MG63 (cell line): ENCODE measurements around the gene LRIG2. TPM values are rescaled to one million over a fixed set of nuclear protein-coding genes. Genes with fewer than 3 reads are reported as not detected.
"Not testable (repeated sequence)": the region's sequence is repeated elsewhere in the genome, so short reads cannot be mapped to it uniquely, and the experiment has no call there.

Experiments used
- DNase-seq: peaks from one replicate; pipeline ENCODE4 v3.0.0-alpha.2; 2020
- H3K27me3 ChIP-seq: fragments of 250-450 bp; sonication (Bioruptor Pico); 2 replicates; pipeline ENCODE4 v1.5.1; 2020; ENCODE audit warnings: mild to moderate bottlenecking, moderate library complexity
- H3K36me3 ChIP-seq: fragments of 250-450 bp; sonication (Bioruptor Pico); 2 replicates; pipeline ENCODE4 v1.5.1; 2020; ENCODE audit warnings: mild to moderate bottlenecking, moderate library complexity
- H3K4me3 ChIP-seq: fragments of 250-450 bp; sonication (Bioruptor Pico); 2 replicates; pipeline ENCODE4 v1.5.1; 2020; ENCODE audit warnings: mild to moderate bottlenecking, moderate library complexity
- H3K9me3 ChIP-seq: fragments of 250-450 bp; sonication (Bioruptor Pico); 2 replicates; pipeline ENCODE4 v1.5.1; 2020; ENCODE audit warnings: mild to moderate bottlenecking, moderate library complexity
- total RNA-seq: library from RNA; depleted of rRNA; stranded (reverse); fragments of >200 nt; shearing (Covaris generic); gene quantifications from 2 replicates; pipeline ENCODE4 v1.2.3, GENCODE V29; 2014; ENCODE audit warnings: low replicate concordance; rRNA removed

Gene LRIG2, protein sequence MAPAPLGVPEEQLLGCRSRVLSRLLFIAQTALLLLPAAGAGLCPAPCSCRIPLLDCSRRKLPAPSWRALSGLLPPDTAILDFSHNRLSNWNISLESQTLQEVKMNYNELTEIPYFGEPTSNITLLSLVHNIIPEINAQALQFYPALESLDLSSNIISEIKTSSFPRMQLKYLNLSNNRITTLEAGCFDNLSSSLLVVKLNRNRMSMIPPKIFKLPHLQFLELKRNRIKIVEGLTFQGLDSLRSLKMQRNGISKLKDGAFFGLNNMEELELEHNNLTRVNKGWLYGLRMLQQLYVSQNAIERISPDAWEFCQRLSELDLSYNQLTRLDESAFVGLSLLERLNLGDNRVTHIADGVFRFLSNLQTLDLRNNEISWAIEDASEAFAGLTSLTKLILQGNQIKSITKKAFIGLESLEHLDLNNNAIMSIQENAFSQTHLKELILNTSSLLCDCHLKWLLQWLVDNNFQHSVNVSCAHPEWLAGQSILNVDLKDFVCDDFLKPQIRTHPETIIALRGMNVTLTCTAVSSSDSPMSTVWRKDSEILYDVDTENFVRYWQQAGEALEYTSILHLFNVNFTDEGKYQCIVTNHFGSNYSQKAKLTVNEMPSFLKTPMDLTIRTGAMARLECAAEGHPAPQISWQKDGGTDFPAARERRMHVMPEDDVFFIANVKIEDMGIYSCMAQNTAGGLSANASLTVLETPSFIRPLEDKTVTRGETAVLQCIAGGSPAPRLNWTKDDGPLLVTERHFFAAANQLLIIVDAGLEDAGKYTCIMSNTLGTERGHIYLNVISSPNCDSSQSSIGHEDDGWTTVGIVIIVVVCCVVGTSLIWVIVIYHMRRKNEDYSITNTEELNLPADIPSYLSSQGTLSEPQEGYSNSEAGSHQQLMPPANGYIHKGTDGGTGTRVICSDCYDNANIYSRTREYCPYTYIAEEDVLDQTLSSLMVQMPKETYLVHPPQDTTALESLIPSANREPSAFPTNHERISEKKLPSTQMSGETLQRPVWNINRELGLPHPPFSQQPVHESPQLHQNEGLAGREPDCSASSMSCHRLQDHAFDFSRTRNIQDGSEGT
- 4.0 and 4.5 TPM in 2 replicates for total RNA-seq

DNA sequence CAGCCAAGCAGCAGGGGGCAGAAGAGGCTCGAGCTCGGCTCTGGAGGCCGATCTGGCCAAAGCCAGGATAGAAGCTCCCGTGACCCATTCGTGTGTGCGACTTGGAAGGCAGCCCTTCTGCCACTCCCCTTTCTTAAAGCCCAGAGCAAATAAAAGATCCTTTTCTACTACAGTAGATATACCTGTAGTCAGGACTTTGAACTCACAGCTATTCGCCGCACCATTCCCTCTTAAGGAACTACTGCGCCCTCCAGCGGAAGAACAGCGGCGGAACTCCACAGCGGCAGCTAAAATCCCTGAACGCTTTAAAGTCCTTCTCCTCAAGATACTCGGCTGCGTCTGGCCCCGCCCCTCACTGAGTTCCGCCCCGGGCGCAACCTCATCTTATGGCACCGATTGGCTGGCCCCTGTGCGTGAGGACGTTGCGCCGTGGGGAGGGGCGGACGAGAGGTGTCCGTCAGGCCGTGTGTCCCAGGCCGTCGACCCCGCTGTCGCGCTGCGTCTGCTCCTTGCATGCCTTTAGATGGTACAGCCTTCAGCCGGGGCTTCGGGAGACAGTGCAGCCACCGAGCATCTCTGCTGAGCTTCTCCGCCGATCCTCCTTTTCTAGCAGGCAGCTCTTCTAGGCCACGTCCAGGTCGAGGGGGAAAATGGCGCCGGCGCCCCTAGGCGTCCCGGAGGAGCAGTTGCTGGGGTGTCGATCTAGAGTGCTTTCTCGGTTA lies at the start of gene LRIG2:
Gene LRIG2, plus strand, starts transcription at position 442 of the 722 bp plus-strand sequence. Its CDS starts 209 bp downstream, at position 651.
- DNase-seq = peak; percentile 99
- Histone ChIP-seq H3K4me3 (peak within 1 kb of the TSS; percentile 84), H3K9me3 (no peaks in the 10 kb centered on the region), H3K36me3 (peaks cover 13% of the 10 kb centered on the region), H3K27me3 (no peaks in the 10 kb centered on the region)

DNA sequence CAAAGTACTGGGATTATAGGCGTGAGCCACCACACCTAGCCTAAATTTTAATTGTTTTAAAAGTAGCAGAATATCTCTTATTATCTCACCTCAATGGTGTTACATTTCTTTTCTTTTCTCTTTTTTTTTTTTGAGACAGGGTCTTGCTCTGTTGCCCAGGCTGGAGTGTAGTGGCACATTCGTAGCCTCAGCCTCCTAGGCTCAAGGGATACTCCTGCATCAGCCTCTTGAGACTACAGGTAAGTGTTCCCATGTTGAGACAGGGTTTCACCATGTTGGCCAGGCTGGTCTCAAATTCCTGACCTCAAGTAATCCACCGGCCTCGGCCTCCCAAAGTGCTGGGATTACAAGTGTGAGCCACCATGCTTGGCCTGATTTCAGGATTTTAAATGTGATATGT lies 49.7 kb upstream of the LRIG2 start:
- not testable (repeated sequence) for H3K9me3 ChIP-seq, H3K4me3 ChIP-seq, H3K27me3 ChIP-seq, H3K36me3 ChIP-seq, DNase-seq

DNA sequence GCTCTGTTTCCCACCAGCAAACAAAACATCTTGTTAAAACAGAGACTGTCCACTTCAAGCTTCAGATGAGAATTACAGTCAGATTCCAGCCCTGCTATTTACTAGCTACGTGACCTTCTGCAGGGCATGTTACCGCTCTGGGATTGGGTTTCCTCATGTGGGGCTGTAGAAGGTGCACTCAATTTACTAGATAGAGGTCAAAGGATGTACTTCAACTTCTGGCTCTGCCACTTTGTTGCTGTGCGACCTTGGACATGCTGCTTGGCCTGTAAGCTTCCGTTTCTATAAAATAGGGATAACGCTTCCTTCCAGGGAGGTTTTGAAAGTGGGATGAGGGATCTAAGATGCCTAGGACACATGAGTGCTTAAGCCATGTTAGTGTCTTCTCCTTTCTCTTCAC lies 46.0 kb upstream of the LRIG2 start:
- peaks cover 8% of the 10 kb centered on the region; the same call in 1 of the 2 replicates for H3K36me3 ChIP-seq
- DNase-seq = no peak
- no peaks in the 10 kb centered on the region for H3K9me3 ChIP-seq
- H3K27me3 ChIP-seq = no peaks in the 10 kb centered on the region
- no peak overlapping the region for H3K4me3 ChIP-seq

DNA sequence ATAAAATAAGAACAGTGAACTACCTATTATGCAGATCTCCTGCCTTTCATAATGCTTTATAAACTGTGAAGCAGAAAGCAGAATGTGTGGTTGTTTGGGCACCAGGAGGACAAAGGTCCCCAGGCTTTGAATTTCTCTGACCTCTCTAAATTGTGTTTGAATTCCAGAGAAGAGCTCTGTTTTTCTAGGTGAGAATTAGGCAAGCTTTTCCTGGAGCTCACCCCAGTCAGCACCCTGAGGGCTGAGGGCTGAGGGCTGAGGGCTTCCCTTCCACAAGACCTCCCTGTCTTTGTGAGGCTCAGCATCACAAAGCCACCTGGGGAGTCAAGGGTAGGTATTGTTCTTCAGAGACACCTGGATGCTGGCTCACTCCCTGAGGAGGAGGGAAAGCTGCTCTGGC lies 45.5 kb upstream of the LRIG2 start:
- DNase-seq = no peak
- Histone ChIP-seq H3K27me3 (no peaks in the 10 kb centered on the region), H3K36me3 (peaks cover 8% of the 10 kb centered on the region; the same call in 1 of the 2 replicates), H3K4me3 (no peak overlapping the region), H3K9me3 (no peaks in the 10 kb centered on the region)

DNA sequence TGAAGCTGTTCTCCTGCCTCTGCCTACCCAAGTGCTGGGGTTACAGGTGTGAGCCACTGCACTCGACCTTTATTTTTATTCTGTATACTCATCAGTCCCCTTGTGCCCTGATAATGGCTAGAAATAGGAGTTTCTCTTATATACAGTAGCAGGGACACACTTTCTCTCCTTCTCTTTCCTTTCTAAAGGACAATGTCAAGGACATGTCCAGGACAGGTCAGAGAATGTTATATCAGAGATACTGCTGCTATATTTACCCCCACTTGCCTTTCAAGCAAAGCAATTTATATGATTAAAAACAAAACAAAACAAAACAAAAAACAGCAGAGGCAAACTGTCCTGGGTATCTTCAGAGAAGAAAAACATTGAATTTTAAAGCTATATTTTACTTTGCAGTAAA lies 43.2 kb upstream of the LRIG2 start:
- DNase-seq = no peak
- Histone ChIP-seq H3K9me3 (no peaks in the 10 kb centered on the region), H3K27me3 (no peaks in the 10 kb centered on the region), H3K36me3 (peaks cover 8% of the 10 kb centered on the region; the same call in 1 of the 2 replicates), H3K4me3 (no peak overlapping the region)

DNA sequence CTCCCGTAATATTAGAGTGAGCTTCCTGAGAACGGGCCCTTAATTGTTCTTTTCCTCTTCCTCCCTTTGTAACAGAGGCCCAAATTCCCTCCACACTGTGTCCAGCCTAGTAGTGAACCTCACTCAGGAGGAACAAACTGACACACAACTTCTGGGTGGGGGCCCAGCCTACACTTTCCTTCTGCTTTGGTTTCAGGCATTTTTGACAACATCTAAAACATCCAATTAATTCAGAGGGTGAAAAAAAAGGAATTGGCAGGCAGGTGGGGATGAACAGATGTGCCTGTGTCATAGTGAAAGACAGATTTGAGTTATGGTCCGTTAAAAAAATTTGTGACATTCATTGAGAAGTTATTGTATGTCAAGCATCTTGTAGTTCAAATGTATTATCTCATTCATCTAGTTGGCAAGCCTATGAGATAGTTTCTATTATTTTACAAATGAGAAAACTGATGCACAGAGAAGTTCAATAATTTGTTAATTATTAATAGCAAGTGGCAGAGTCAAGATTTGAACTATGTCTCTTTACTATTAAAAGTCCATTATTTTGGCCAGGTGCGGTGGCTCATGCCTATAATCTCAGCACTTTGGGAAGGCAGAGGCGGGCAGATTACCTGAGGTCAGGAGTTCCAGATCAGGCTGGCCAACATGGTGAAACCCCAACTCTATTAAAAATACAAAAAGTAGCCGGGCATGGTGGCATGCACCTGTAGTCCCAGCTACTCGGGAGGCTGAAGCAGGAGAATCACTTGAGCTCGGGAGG lies 41.6 kb upstream of the LRIG2 start:
- H3K9me3 ChIP-seq = no peaks in the 10 kb centered on the region
- H3K27me3 ChIP-seq = no peaks in the 10 kb centered on the region
- peaks cover 8% of the 10 kb centered on the region; the same call in 1 of the 2 replicates for H3K36me3 ChIP-seq
- H3K4me3 ChIP-seq = no peak overlapping the region
- DNase-seq = no peak

DNA sequence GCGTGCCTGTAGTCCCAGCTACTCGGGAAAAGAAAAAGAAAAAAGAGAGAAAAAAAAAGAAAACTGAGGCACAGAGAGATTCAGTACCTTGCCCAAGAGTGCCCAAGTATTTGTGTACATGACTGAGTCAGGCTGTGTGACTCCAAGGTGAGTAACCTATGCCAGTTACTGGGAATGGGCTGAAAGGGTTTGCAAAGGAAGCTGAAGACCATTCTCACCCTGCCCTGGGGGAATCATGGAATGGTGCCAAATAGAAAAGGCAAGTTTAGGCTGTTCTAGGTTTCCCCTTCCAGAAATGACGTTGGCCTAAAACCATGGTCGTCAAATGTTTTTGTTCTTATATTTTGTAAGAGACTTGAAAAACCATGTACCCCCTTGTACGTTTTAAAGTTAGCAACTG lies 37.9 kb upstream of the LRIG2 start:
- H3K27me3 ChIP-seq = no peaks in the 10 kb centered on the region
- DNase-seq = peak; percentile 31
- no peaks in the 10 kb centered on the region for H3K9me3 ChIP-seq
- H3K36me3 ChIP-seq = no peaks in the 10 kb centered on the region
- H3K4me3 ChIP-seq = no peak overlapping the region

DNA sequence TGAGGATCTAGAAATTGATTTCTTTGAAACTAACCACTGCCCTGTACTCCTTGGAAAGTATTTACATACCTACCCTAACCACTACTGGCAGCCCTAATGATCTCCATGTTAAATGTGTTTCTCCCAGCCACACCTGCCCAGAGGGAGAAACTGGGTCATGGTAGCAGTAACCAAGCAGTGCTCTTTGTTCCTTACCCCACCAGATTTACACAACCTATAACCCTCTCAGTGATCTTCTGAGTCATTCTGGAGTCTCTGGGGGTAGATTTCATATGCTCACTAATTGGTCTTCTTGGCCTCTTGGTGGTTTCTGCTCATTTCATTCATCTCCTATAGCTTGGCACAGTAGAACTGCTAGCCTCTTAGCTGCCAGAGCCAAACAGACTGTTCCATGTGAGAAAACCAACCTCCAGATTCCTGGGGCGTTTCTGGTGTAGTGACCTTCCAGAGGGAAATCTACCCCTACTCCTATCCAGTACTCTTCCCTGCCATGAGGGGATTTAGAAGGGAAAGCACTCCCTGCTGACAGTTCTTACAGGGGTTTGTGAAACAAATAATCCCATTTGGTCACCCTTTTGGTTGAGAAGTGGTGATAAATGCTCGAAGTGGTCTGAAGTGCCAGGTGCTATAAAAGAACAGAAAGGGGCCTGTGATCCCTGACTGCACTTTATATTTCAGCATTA lies 36.2 kb upstream of the LRIG2 start:
- H3K9me3 ChIP-seq = no peaks in the 10 kb centered on the region
- H3K36me3 ChIP-seq = no peaks in the 10 kb centered on the region
- no peak overlapping the region for H3K4me3 ChIP-seq
- no peaks in the 10 kb centered on the region for H3K27me3 ChIP-seq
- DNase-seq = no peak

DNA sequence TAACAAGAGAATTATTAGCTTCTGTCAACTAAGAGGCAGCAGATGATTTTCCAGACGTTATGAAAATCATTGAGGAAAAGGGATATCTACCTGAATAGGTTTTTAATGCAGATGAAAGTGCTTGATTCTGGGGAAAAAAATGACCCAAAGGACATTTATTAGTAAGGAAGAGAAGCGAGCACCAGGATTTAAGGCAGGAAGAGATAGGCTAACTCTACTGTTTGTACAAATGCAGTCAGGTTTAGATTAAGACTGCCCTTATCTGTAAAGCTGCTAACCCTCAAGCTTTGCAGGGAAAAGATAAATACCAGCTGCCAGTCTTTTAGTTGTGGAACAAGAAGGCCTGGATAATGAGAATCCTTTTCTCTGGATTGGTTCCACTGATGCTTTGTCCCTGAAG lies 33.0 kb upstream of the LRIG2 start:
- Histone ChIP-seq H3K9me3 (no peaks in the 10 kb centered on the region), H3K4me3 (no peak overlapping the region), H3K27me3 (no peaks in the 10 kb centered on the region), H3K36me3 (no peaks in the 10 kb centered on the region)
- DNase-seq = no peak

DNA sequence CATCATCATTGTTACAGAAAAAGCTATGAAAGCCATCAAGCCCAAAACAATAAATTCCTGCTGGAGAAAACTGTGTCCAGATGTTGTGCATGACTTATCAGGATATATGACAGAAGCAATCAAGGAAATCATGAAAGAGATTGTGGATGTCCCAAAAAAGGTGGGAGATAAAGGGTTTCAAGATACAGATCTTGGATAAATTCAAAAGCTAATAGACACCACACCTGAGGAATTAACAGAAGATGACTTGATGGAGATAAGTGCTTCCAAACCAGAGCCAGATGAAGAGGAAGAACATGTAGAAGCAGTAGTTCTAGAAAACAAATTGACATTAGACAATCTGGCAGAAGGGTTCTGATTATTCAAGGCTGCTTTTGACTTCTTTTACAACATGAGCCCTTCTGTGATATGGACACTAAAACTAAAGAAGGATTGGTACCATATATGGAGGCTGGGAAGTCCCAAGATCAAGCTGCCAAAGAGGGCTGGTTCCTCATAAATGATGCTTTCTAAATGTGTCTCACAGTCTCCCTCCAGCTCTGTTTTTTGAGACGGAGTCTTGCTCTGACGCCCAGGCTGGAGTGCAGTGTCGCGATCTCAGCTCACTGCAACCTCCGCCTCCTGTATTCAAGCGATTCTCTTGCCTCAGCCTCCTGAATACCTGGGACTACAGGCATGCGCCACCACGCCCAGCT lies 32.1 kb upstream of the LRIG2 start:
- Histone ChIP-seq H3K9me3 (no peaks in the 10 kb centered on the region), H3K27me3 (no peaks in the 10 kb centered on the region), H3K36me3 (no peaks in the 10 kb centered on the region), H3K4me3 (no peak overlapping the region)
- DNase-seq = no peak

DNA sequence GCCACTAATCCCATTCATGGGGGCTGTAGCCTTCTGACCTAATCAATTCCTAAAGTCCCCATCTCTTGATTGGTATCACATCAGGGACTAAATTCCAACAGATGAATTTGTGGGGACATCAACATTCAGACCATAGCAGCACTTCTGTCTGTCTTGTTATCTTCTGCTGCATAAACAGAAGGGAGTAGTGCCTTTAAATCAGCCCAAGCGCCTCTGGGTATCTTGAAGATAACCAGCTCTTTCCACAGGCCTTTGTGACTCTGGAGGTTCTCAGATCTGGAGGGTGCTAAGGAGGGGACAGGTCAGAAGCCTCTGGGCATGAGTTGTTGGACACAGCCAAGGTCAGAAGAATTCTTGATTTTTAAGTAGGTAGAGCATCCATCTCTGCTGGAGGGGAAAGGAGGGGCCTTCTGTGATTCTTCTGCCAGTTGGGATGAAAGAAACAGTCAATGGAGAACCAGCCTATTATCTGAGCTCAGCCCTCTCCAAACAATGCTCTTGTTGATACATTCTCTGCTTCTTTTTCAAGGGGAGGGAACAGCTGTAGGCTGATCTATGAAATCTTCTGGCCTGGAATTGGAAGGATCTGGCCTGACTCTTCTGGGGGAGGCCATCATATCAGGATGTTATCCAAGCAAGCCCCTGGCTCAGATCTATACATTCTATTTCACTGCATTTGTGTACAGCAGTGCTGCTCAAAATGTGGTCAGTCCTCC lies 31.3 kb upstream of the LRIG2 start:
- no peak overlapping the region for H3K4me3 ChIP-seq
- no peaks in the 10 kb centered on the region for H3K9me3 ChIP-seq
- DNase-seq = no peak
- H3K36me3 ChIP-seq = no peaks in the 10 kb centered on the region
- H3K27me3 ChIP-seq = no peaks in the 10 kb centered on the region

DNA sequence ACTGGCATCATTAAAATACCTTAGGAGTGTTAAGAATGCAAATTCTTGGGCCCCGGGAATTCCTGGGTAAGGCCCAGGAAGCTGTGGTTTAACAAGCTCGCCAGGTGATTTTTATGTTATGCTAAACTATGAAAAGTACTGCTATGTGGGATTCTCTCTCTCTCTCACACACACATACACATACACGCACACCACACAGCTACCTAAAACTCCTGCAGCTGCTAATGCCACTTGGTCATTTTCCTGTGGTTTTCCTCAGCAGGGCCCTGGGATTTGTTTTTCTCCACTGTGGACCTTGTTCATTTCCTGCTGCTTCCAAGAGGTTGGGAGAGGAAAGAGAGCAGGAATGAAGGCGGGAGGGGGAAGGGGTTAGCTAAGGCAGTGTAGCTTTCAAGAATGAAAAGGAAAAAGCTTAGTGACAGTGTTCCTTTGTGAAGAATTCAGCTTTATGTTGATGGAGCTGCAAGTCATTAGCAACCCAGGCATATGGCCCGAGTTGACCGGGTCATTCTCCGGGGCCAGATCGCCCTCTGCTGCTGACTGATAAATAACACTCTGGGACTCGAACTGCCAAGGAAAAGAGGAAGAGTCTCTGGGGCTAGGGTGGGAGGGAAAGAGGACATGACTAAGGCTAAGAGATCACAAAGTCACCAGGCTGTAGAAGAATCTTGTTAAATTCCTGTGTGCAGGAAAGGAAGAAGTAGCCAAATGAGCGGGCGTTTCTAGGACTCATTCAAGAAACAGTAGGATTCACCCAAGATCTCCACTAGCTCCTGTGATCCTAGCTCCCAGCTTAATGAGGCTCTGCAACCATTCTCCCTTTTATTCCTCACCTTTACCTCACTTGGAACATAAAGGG lies 30.5 kb upstream of the LRIG2 start:
- H3K4me3 ChIP-seq = no peak overlapping the region
- no peaks in the 10 kb centered on the region for H3K27me3 ChIP-seq
- H3K9me3 ChIP-seq = no peaks in the 10 kb centered on the region
- H3K36me3 ChIP-seq = no peaks in the 10 kb centered on the region
- DNase-seq = peak; percentile 83

DNA sequence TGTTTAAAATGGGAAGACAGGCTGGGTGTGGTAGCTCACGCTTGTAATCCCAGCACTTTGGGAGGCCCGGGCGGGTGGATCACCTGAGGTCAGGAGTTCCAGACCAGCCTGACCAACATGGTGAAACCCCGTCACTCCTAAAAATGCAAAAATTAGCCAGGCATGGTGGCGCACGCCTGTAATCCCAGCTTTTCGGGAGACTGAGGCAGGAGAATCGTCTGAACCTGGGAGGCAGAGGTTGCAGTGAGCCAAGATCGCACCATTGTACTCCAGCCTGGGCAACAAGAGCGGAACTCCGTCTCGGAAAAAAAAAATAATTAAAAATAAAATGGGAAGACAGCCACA lies 29.9 kb upstream of the LRIG2 start:
- H3K36me3 ChIP-seq, H3K9me3 ChIP-seq, DNase-seq, H3K4me3 ChIP-seq, H3K27me3 ChIP-seq: not testable (repeated sequence)

DNA sequence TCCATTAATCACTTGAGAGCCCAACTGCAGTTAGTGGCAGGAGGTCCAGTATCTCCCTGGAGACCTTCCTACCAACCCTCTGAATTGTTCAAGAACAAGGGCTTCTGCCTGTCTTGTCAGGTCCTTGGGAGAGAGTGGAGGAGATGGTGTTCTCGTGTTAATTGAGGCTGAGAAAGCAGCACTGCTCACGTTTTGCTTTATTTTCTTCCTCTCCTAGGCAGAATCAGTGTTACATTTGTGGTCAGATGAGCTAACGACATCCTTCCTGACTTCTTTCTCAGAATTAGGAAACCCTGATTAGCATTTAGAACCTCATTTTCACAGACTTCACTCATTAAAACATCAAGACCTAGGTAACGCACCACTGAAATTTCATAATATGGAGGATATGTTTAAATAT lies 26.4 kb upstream of the LRIG2 start:
- no peaks in the 10 kb centered on the region for H3K36me3 ChIP-seq
- DNase-seq = no peak
- no peak overlapping the region for H3K4me3 ChIP-seq
- no peaks in the 10 kb centered on the region for H3K9me3 ChIP-seq
- H3K27me3 ChIP-seq = no peaks in the 10 kb centered on the region
